Astrocyte of the cerebellum (primary cell): Measurements from ENCODE around the gene GRIA2.
A peak's percentile ranks its signal among the peaks of the same experiment; 100 is the strongest.
"Not testable (repeated sequence)": the region's sequence is repeated elsewhere in the genome, so short reads cannot be mapped to it uniquely, and the experiment has no call there.

ENCODE experiments used
- DNase-seq: peaks from one replicate; pipeline ENCODE4 v3.0.0-alpha.2; 2011; ENCODE audit warnings: low read depth
- H3K4me3 ChIP-seq: 2 replicates; pipeline ENCODE4 v1.5.1; 2011; ENCODE audit warnings: mild to moderate bottlenecking, low read depth, low read length, moderate library complexity
- CTCF ChIP-seq: IDR thresholded peaks from 2 replicates; pipeline ENCODE4 v1.5.1; 2012; ENCODE audit warnings: low read length, low read depth, moderate library complexity, mild to moderate bottlenecking; ENCODE audit errors: missing control alignments
- in situ Hi-C: cut with HindIII; loops from 2 replicates; pipeline ENCODE4 v1.10.0; 2017; ENCODE audit warnings: low sequenced_read_pairs

GRIA2 gene

GRCh38 chr4:157245351-157245750 is 24.8 kb downstream of the GRIA2 start:
- H3K4me3 ChIP-seq = no peak overlapping the region
- no peak for DNase-seq
- in situ Hi-C loops = no loop called here
- no peak for TF ChIP-seq CTCF

GRCh38 chr4:157246964-157247363 is 26.4 kb downstream of the GRIA2 start:
- DNase-seq = no peak
- in situ Hi-C loops = no loop called here
- no peak overlapping the region for H3K4me3 ChIP-seq
- no peak for TF ChIP-seq CTCF

- H3K4me3 ChIP-seq, DNase-seq, in situ Hi-C loops: not testable (repeated sequence)
These were observed 37.6 kb downstream of the GRIA2 start for GRCh38 chr4:157258165-157258564.

GRCh38 chr4:157265281-157265680 is 44.8 kb downstream of the GRIA2 start:
- TF ChIP-seq CTCF = no peak
- in situ Hi-C loops = no loop called here
- H3K4me3 ChIP-seq = no peak overlapping the region
- peak; percentile 13 for DNase-seq

GRCh38 chr4:157270108-157270507 is 49.6 kb downstream of the GRIA2 start:
- in situ Hi-C loops = no loop called here
- no peak overlapping the region for H3K4me3 ChIP-seq
- no peak for DNase-seq
- no peak for TF ChIP-seq CTCF

- DNase-seq = no peak
- in situ Hi-C loops = no loop called here
- TF ChIP-seq CTCF = no peak
- no peak overlapping the region for H3K4me3 ChIP-seq
These were observed 50.0 kb downstream of the GRIA2 start for GRCh38 chr4:157270552-157270951.

- in situ Hi-C loops = no loop called here
- no peak overlapping the region for H3K4me3 ChIP-seq
- TF ChIP-seq CTCF = no peak
- peak; percentile 34 for DNase-seq
These were observed 50.8 kb downstream of the GRIA2 start for GRCh38 chr4:157271166-157271869.
